Neuronal stem cell (in vitro differentiated cells): Measurements from ENCODE around the gene FOXC1.

ENCODE experiments used
- DNase-seq: peaks from one replicate; pipeline ENCODE4 v3.0.0-alpha.2; 2013; ENCODE audit warnings: low spot score
- H2AFZ ChIP-seq: one replicate; pipeline ENCODE4 v1.6.1; 2013; ENCODE audit warnings: mild to moderate bottlenecking, low read length, inconsistent platforms
- H2AK5ac ChIP-seq: 2 replicates; pipeline ENCODE4 v1.6.1; 2013; ENCODE audit warnings: low read depth, mild to moderate bottlenecking, inconsistent platforms, low read length, moderate library complexity, mixed read lengths
- H2BK120ac ChIP-seq: 2 replicates; pipeline ENCODE4 v1.6.1; 2013; ENCODE audit warnings: low read depth, mild to moderate bottlenecking, inconsistent platforms, low read length, moderate library complexity, mixed read lengths
- H2BK12ac ChIP-seq: one replicate; pipeline ENCODE4 v1.6.1; 2013; ENCODE audit warnings: low read length, inconsistent platforms
- H2BK15ac ChIP-seq: 2 replicates; pipeline ENCODE4 v1.6.1; 2013; ENCODE audit warnings: mild to moderate bottlenecking, low read length, inconsistent platforms, mixed read lengths
- H2BK5ac ChIP-seq: one replicate; pipeline ENCODE4 v1.6.1; 2013; ENCODE audit warnings: inconsistent platforms, mild to moderate bottlenecking, low read length, moderate library complexity
- H3K14ac ChIP-seq: one replicate; pipeline ENCODE4 v1.6.1; 2013; ENCODE audit warnings: low read length, inconsistent platforms
- H3K18ac ChIP-seq: 2 replicates; pipeline ENCODE4 v1.6.1; 2013; ENCODE audit warnings: low read length, inconsistent platforms
- H3K23ac ChIP-seq: 2 replicates; pipeline ENCODE4 v1.6.1; 2013; ENCODE audit warnings: low read depth, mild to moderate bottlenecking, mixed read lengths, low read length, inconsistent platforms; ENCODE audit not compliant: poor library complexity
- H3K27ac ChIP-seq: replicated peaks from 3 replicates; pipeline ENCODE4 v1.5.1; 2013; ENCODE audit warnings: low read length, inconsistent platforms
- H3K27me3 ChIP-seq, 3 experiments: 2 replicates each; pipeline ENCODE4 v1.6.1; 2013; ENCODE audit warnings: low read length in 3 of 3, mild to moderate bottlenecking in 2 of 3, inconsistent platforms in 1 of 3, low read depth in 1 of 3, mixed read lengths in 1 of 3, moderate library complexity in 1 of 3; ENCODE audit not compliant: control insufficient read depth in 3 of 3, insufficient read depth in 3 of 3
- H3K36me3 ChIP-seq, 2 donors: replicated peaks in 1 of 2; 2 replicates each; pipeline ENCODE4 v1.6.1; 2013; ENCODE audit warnings: low read length in 2 of 2; ENCODE audit not compliant: control insufficient read depth in 2 of 2, insufficient read depth in 2 of 2
- H3K4ac ChIP-seq: 2 replicates; pipeline ENCODE4 v1.6.1; 2013; ENCODE audit warnings: inconsistent platforms, mild to moderate bottlenecking, low read length, moderate library complexity
- H3K4me1 ChIP-seq, 2 donors: 1 replicate in 1 of 2; 2 replicates in 1 of 2; pipeline ENCODE4 v1.6.1; 2013; ENCODE audit warnings: low read length in 2 of 2, low read depth in 1 of 2; ENCODE audit not compliant: control insufficient read depth in 2 of 2, insufficient read depth in 1 of 2
- H3K4me2 ChIP-seq: one replicate; pipeline ENCODE4 v1.6.1; 2013; ENCODE audit warnings: mild to moderate bottlenecking, low read length, inconsistent platforms; ENCODE audit not compliant: insufficient read depth, poor library complexity, severe bottlenecking
- H3K4me3 ChIP-seq, 2 donors: 2 replicates each; pipeline ENCODE4 v1.5.1; 2013; ENCODE audit warnings: low read length in 2 of 2, mild to moderate bottlenecking in 2 of 2, inconsistent platforms in 1 of 2, moderate library complexity in 1 of 2
- H3K79me1 ChIP-seq: one replicate; pipeline ENCODE4 v1.6.1; 2013; ENCODE audit warnings: low read depth, mild to moderate bottlenecking, inconsistent platforms, low read length, moderate library complexity
- H3K9ac ChIP-seq: one replicate; pipeline ENCODE4 v1.6.1; 2013; ENCODE audit warnings: mild to moderate bottlenecking, low read depth, low read length, inconsistent platforms; ENCODE audit not compliant: poor library complexity
- H3K9me3 ChIP-seq, 2 donors: replicated peaks in 1 of 2; 2 replicates each; pipeline versions ENCODE3 to v1.6.1; 2013; ENCODE audit warnings: low read length in 2 of 2, mild to moderate bottlenecking in 2 of 2, inconsistent platforms in 1 of 2, low read depth in 1 of 2, mixed read lengths in 1 of 2, moderate library complexity in 1 of 2; ENCODE audit not compliant: control insufficient read depth in 2 of 2, insufficient read depth in 1 of 2
- H4K8ac ChIP-seq: one replicate; pipeline ENCODE4 v1.6.1; 2013; ENCODE audit warnings: low read depth, mild to moderate bottlenecking, inconsistent platforms, low read length, moderate library complexity
- H4K91ac ChIP-seq: one replicate; pipeline ENCODE4 v1.6.1; 2013; ENCODE audit warnings: low read length, low read depth, mild to moderate bottlenecking, inconsistent platforms; ENCODE audit not compliant: poor library complexity
- WGBS, 2 donors: extraction: QIAGEN DNeasy Blood & Tissue Kit; methylation state at CpG; one replicate each; pipeline ENCODE4 v1.1.7; 2013; ENCODE audit warnings: missing lambda C conversion rate in 2 of 2, mixed read lengths in 1 of 2; ENCODE audit not compliant: insufficient read length in 2 of 2, insufficient replicate concordance in 1 of 2; ENCODE audit errors: extremely low coverage in 2 of 2; 5-methylcytosine and 5-hydroxymethylcytosine counted together

The FOXC1 gene

GRCh38 chr6:1616701-1617463 is 7.2 kb downstream of the FOXC1 start:
- Histone ChIP-seq H3K4me1 (peaks cover 2 to 3% of the 10 kb centered on the region in 2 donors), H2BK120ac (no peak overlapping the region), H2AK5ac (no peak overlapping the region), H4K8ac (no peak overlapping the region), H3K23ac (no peak overlapping the region), H3K4me3 (no peak overlapping the region), H3K14ac (no peak overlapping the region), H3K4me2 (no peak overlapping the region), H2BK5ac (no peak overlapping the region), H3K27ac (no peak overlapping the region), H4K91ac (no peak overlapping the region), H2BK12ac (no peak overlapping the region), H3K9me3 (peaks cover 0 to 7% of the 10 kb centered on the region in 2 donors), H3K4ac (no peak overlapping the region), H3K79me1 (peaks cover 2% of the 10 kb centered on the region), H3K36me3 (no peaks in the 10 kb centered on the region), H2AFZ (no peak overlapping the region), H2BK15ac (no peak overlapping the region), H3K27me3 (peaks cover 54 to 99% (median 94%) of the 10 kb centered on the region in 3 experiments), H3K9ac (no peak overlapping the region), H3K18ac (no peak overlapping the region)
- WGBS, 2 donors: no CpG with 5 or more reads among the region's 11 CpGs
- no peak for DNase-seq

GRCh38 chr6:1617466-1618310 is 8.0 kb downstream of the FOXC1 start:
- Histone ChIP-seq H3K9ac (no peak overlapping the region), H3K4me3 (no peak overlapping the region), H3K9me3 (peaks cover 0 to 7% of the 10 kb centered on the region in 2 donors), H2BK120ac (no peak overlapping the region), H2BK15ac (no peak overlapping the region), H2BK5ac (no peak overlapping the region), H3K14ac (no peak overlapping the region), H3K79me1 (peaks cover 2% of the 10 kb centered on the region), H2BK12ac (no peak overlapping the region), H3K18ac (no peak overlapping the region), H3K4ac (no peak overlapping the region), H2AK5ac (no peak overlapping the region), H2AFZ (no peak overlapping the region), H4K91ac (no peak overlapping the region), H3K4me2 (no peak overlapping the region), H3K36me3 (no peaks in the 10 kb centered on the region), H3K4me1 (peaks cover 2 to 3% of the 10 kb centered on the region in 2 donors), H4K8ac (no peak overlapping the region), H3K23ac (no peak overlapping the region), H3K27me3 (peaks cover 58 to 99% (median 96%) of the 10 kb centered on the region in 3 experiments), H3K27ac (no peak overlapping the region)
- no peak for DNase-seq
- no CpG with 5 or more reads among the region's 21 CpGs for WGBS, 2 donors

- no peak overlapping the region for H3K4ac ChIP-seq
- no peak overlapping the region for H2AFZ ChIP-seq
- no peak overlapping the region for H2BK15ac ChIP-seq
- WGBS, 2 donors: no CpG with 5 or more reads among the region's 31 CpGs
- H2AK5ac ChIP-seq: peak overlapping the region; percentile 47
- no peaks in the 10 kb centered on the region for H3K36me3 ChIP-seq
- H3K18ac ChIP-seq: no peak overlapping the region
- no peak overlapping the region for H4K91ac ChIP-seq
- H4K8ac ChIP-seq: no peak overlapping the region
- no peak overlapping the region for H3K4me3 ChIP-seq
- H3K27me3 ChIP-seq: peaks cover 60 to 99% (median 99%) of the 10 kb centered on the region in 3 experiments
- peaks cover 2 to 3% of the 10 kb centered on the region in 2 donors for H3K4me1 ChIP-seq
- H3K79me1 ChIP-seq: peaks cover 2% of the 10 kb centered on the region
- no peak overlapping the region for H3K9ac ChIP-seq
- no peak overlapping the region for H2BK120ac ChIP-seq
- no peak overlapping the region for H3K14ac ChIP-seq
- peaks cover 0 to 9% of the 10 kb centered on the region in 2 donors for H3K9me3 ChIP-seq
- no peak overlapping the region for H2BK12ac ChIP-seq
- no peak for DNase-seq
- H2BK5ac ChIP-seq: no peak overlapping the region
- no peak overlapping the region for H3K27ac ChIP-seq
- H3K23ac ChIP-seq: no peak overlapping the region
- H3K4me2 ChIP-seq: no peak overlapping the region
Measured at GRCh38 chr6:1618311-1619097, 8.8 kb downstream of the FOXC1 start.
